Keratinocyte (primary cell): ENCODE data around the gene ANTXRL. TPM values are rescaled to one million over a fixed set of nuclear protein-coding genes. Genes with fewer than 3 reads are reported as not detected.

Source experiments
- DNase-seq: peaks from one replicate; pipeline ENCODE4 v3.0.0-alpha.2; 2011; ENCODE audit warnings: low read depth, missing footprints, low spot score
- FAIRE-seq: peaks from 2 replicates; lab custom pipeline; 2011; peaks lifted over from hg19 to GRCh38; lab: Jason Lieb, UNC
- H2AFZ ChIP-seq: 2 replicates; pipeline ENCODE4 v1.6.0; 2012; ENCODE audit warnings: low read length, control low read depth, inconsistent platforms; ENCODE audit not compliant: control insufficient read depth
- H3K27ac ChIP-seq: 2 replicates; pipeline ENCODE4 v1.5.1; 2011; ENCODE audit warnings: low read length; ENCODE audit not compliant: control insufficient read depth, insufficient read depth
- H3K27me3 ChIP-seq: 3 replicates; pipeline ENCODE4 v1.6.0; 2011; ENCODE audit warnings: low read length; ENCODE audit not compliant: control insufficient read depth, insufficient read depth; ENCODE audit errors: extremely low read depth
- H3K36me3 ChIP-seq, 2 experiments: 2 replicates in 1 of 2; 3 replicates in 1 of 2; pipeline ENCODE4 v1.5.1; 2011; ENCODE audit warnings: low read length in 2 of 2, mild to moderate bottlenecking in 1 of 2; ENCODE audit not compliant: control insufficient read depth in 2 of 2, insufficient read depth in 2 of 2; ENCODE audit errors: extremely low read depth in 1 of 2
- H3K4me1 ChIP-seq: 3 replicates; pipeline ENCODE4 v1.5.1; 2011; ENCODE audit warnings: low read length; ENCODE audit not compliant: control insufficient read depth, insufficient read depth; ENCODE audit errors: extremely low read depth
- H3K4me2 ChIP-seq: 3 replicates; pipeline ENCODE4 v1.6.0; 2011; ENCODE audit warnings: low read depth, low read length; ENCODE audit not compliant: control insufficient read depth, insufficient read depth; ENCODE audit errors: extremely low read depth
- H3K4me3 ChIP-seq, 3 experiments: fragments of 200-600 bp in 1 of 3; sonication (generic) in 1 of 3; 2 replicates in 2 of 3; 3 replicates in 1 of 3; pipeline ENCODE4 v1.5.1; 2011 to 2016; ENCODE audit warnings: low read length in 3 of 3, mild to moderate bottlenecking in 3 of 3, control low read depth in 2 of 3, inconsistent platforms in 1 of 3, low read depth in 1 of 3, mixed read lengths in 1 of 3, mixed run types in 1 of 3, moderate library complexity in 1 of 3; ENCODE audit not compliant: control insufficient read depth in 2 of 3, insufficient read depth in 2 of 3; ENCODE audit errors: extremely low read depth in 1 of 3
- H3K79me2 ChIP-seq: 2 replicates; pipeline ENCODE4 v1.6.0; 2012; ENCODE audit warnings: low read length; ENCODE audit not compliant: control insufficient read depth, insufficient read depth
- H3K9ac ChIP-seq: 3 replicates; pipeline ENCODE4 v1.6.0; 2011; ENCODE audit warnings: low read length; ENCODE audit not compliant: control insufficient read depth, insufficient read depth; ENCODE audit errors: extremely low read depth
- H3K9me1 ChIP-seq: 3 replicates; pipeline ENCODE4 v1.6.0; 2011; ENCODE audit warnings: low read length; ENCODE audit not compliant: control insufficient read depth, insufficient read depth; ENCODE audit errors: extremely low read depth
- H3K9me3 ChIP-seq: 2 replicates; pipeline ENCODE4 v1.5.1; 2012; ENCODE audit warnings: low read depth, low read length; ENCODE audit not compliant: control insufficient read depth
- H4K20me1 ChIP-seq: 3 replicates; pipeline ENCODE4 v1.6.0; 2011; ENCODE audit warnings: low read length; ENCODE audit not compliant: control insufficient read depth, insufficient read depth; ENCODE audit errors: extremely low read depth
- EZH2 ChIP-seq: IDR thresholded peaks from one replicate; pipeline ENCODE4 v1.6.1; 2012; ENCODE audit warnings: inconsistent platforms, mild to moderate bottlenecking, low read length, moderate library complexity
- dilution Hi-C: fragments of 300-500 bp; cut with MboI; formaldehyde crosslinking; loops from one replicate; pipeline ENCODE4 v1.7.0; 2020; ENCODE audit warnings: low sequenced_read_pairs; ENCODE audit not compliant: extremely low pct_ligation_motif_present
- polyA plus RNA-seq, 5 experiments: library from polyadenylated mRNA; depleted of rRNA in 3 of 5; stranded (reverse) in 3 of 5; stranded (forward) in 1 of 5; unstranded in 1 of 5; fragments of >200 nt; gene quantifications; 1 replicate in 1 of 5; 2 replicates in 3 of 5; 3 replicates in 1 of 5; pipeline versions ENCODE4 v1.2.1 to v1.2.3, GENCODE V29; 2011 to 2012; ENCODE audit warnings: missing spikeins in 2 of 5, low read depth in 1 of 5, low replicate concordance in 1 of 5
- TF ChIP-seq, protein P1 (sequence below), 3 experiments: IDR thresholded peaks in 1 of 3; conservative IDR thresholded peaks in 1 of 3; optimal IDR thresholded peaks in 1 of 3; 2 replicates in 2 of 3; 3 replicates in 1 of 3; pipeline versions ENCODE3 to v1.5.1; 2011; ENCODE audit warnings: low read length in 3 of 3, mild to moderate bottlenecking in 3 of 3, moderate library complexity in 2 of 3, control low read depth in 1 of 3, inconsistent platforms in 1 of 3; ENCODE audit not compliant: insufficient read depth in 2 of 3; ENCODE audit errors: extremely low read depth in 1 of 3

ANTXRL gene
- polyA plus RNA-seq, 1 donor (not counting 4 experiments of a cell fraction or from before 2014, with no cell fraction given), result not detected

DNA sequence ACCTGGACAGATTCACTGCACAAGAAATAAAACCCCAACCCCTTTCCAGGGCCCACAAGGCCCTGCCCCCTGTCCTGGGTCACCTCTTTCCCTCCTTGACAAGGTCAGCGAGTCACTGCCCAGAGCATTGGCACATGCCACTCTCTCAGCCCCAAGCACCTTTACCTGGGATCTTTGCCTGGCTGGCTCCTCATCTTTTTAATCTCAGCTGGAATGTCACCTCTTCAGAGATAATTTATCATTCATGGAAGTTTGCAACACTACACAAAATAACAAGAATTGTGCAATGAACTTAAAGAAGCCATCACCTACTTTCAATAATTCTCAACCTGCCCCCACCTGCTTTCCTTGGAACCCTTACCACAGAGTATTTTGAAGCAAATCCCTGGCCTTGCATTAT is 19.2 kb downstream of the ANTXRL start:
- FAIRE-seq, result no peak
- no peaks in the 10 kb centered on the region for H4K20me1 ChIP-seq
- peaks cover 14% of the 10 kb centered on the region for H3K27me3 ChIP-seq
- DNase-seq, result no peak
- TF ChIP-seq, protein P1, sequence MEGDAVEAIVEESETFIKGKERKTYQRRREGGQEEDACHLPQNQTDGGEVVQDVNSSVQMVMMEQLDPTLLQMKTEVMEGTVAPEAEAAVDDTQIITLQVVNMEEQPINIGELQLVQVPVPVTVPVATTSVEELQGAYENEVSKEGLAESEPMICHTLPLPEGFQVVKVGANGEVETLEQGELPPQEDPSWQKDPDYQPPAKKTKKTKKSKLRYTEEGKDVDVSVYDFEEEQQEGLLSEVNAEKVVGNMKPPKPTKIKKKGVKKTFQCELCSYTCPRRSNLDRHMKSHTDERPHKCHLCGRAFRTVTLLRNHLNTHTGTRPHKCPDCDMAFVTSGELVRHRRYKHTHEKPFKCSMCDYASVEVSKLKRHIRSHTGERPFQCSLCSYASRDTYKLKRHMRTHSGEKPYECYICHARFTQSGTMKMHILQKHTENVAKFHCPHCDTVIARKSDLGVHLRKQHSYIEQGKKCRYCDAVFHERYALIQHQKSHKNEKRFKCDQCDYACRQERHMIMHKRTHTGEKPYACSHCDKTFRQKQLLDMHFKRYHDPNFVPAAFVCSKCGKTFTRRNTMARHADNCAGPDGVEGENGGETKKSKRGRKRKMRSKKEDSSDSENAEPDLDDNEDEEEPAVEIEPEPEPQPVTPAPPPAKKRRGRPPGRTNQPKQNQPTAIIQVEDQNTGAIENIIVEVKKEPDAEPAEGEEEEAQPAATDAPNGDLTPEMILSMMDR (optimal IDR thresholded peaks at IDR 0.05 in 1 of 3, IDR thresholded peaks at IDR 0.05 in 1 of 3, conservative IDR thresholded peaks at IDR 0.05 in 1 of 3; ENCODE audit: extremely low read depth in 1 of 3, insufficient read depth in 2 of 3, low read length in 3 of 3), result no peak
- TF ChIP-seq EZH2, result no peak
- no peaks in the 10 kb centered on the region for H3K9me1 ChIP-seq
- no peak overlapping the region for H2AFZ ChIP-seq
- H3K27ac ChIP-seq, result no peak overlapping the region
- no peaks in the 10 kb centered on the region for H3K4me1 ChIP-seq
- no peak overlapping the region for H3K4me3 ChIP-seq
- H3K36me3 ChIP-seq, result no peaks in the 10 kb centered on the region
- dilution Hi-C loops, result no loop called here
- H3K9ac ChIP-seq, result no peak overlapping the region
- H3K9me3 ChIP-seq, result no peaks in the 10 kb centered on the region
- H3K4me2 ChIP-seq, result no peak overlapping the region
- H3K79me2 ChIP-seq, result no peaks in the 10 kb centered on the region

DNA sequence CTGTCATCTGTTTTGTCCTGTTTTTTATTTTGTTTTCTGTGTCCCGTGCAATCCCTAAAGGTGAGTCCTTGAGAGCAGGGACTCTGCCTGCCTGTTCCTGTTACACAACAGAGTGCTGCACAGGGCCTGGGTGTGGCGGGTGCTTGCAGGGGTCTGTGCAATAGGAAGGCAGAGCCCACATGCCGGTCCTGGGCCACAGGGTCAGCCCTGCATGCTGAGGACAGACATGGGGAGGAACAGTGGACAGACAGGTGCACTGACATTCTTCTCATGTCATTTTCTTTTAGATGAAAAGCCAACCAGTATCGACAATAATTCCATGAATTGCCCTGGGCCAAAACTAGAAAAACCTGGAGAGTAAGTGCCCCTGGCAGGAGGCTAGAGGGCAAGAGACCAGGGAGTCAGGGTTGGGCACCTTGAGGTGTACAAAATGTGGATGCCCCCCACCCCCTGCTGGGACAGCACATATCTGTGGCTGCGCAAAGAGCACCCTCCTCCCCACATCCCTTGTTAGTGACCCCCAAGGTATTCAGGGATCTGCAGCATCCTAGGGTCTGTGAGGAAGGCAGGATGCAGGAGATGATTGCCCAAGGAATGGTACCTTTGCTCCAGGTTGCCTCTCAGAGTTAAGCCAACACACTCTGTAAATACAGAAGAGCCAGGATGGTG is 19.9 kb downstream of the ANTXRL start:
- H4K20me1 ChIP-seq, result no peaks in the 10 kb centered on the region
- no peak overlapping the region for H3K27ac ChIP-seq
- no peaks in the 10 kb centered on the region for H3K79me2 ChIP-seq
- DNase-seq (no peak), FAIRE-seq (no peak)
- no peak overlapping the region for H2AFZ ChIP-seq
- H3K9ac ChIP-seq, result no peak overlapping the region
- TF ChIP-seq, protein P1 (optimal IDR thresholded peaks at IDR 0.05 in 1 of 3, IDR thresholded peaks at IDR 0.05 in 1 of 3, conservative IDR thresholded peaks at IDR 0.05 in 1 of 3; ENCODE audit: extremely low read depth in 1 of 3, insufficient read depth in 2 of 3, low read length in 3 of 3), result no peak
- TF ChIP-seq EZH2, result no peak
- dilution Hi-C loops, result no loop called here
- H3K9me3 ChIP-seq, result no peaks in the 10 kb centered on the region
- H3K27me3 ChIP-seq, result peaks cover 14% of the 10 kb centered on the region
- no peaks in the 10 kb centered on the region for H3K9me1 ChIP-seq
- no peaks in the 10 kb centered on the region for H3K4me1 ChIP-seq
- H3K36me3 ChIP-seq, result no peaks in the 10 kb centered on the region
- no peak overlapping the region for H3K4me3 ChIP-seq
- H3K4me2 ChIP-seq, result no peak overlapping the region
